Endothelial cell of umbilical vein (primary cell): ENCODE measurements around the gene TOMM7. TPM values are rescaled to one million over a fixed set of nuclear protein-coding genes. Genes with fewer than 3 reads are reported as not detected.
"Not testable (repeated sequence)": the region's sequence is repeated elsewhere in the genome, so short reads cannot be mapped to it uniquely, and the experiment has no call there.

Source experiments
- BruUV-seq: library from RNA; stranded (reverse); fragments of 400-500 nt; replicated peaks from 2 replicates; lab custom pipeline; 2021; lab: Mats Ljungman, UMichigan
- CTCF ChIA-PET: fragments of 300-600, 350-600 bp; sonication (Branson Sonifier 250); formaldehyde crosslinking; loops from one replicate; lab custom pipeline; 2021; ENCODE audit warnings: antibody characterized with exemption, inconsistent platforms; lab: Charles Lee
- POLR2A ChIA-PET: fragments of 300-600, 350-600 bp; sonication (Branson Sonifier 250); formaldehyde crosslinking; loops from one replicate; lab custom pipeline; 2021; ENCODE audit warnings: antibody characterized with exemption, inconsistent platforms; lab: Charles Lee
- DNase-seq: peaks from one replicate; pipeline ENCODE4 v3.0.0-alpha.2; 2011; ENCODE audit warnings: low read depth, low spot score
- FAIRE-seq: peaks from 2 replicates; lab custom pipeline; 2011; peaks lifted over from hg19 to GRCh38; lab: Jason Lieb, UNC
- H2AFZ ChIP-seq: 2 replicates; pipeline ENCODE4 v1.6.0; 2012; ENCODE audit warnings: low read depth, low read length, control low read depth, inconsistent platforms
- H3K27ac ChIP-seq: 2 replicates; pipeline ENCODE4 v1.5.1; 2011; ENCODE audit warnings: low read depth, mild to moderate bottlenecking, control low read depth, low read length, moderate library complexity; ENCODE audit not compliant: insufficient read depth
- H3K27me3 ChIP-seq, 2 experiments: 2 replicates each; pipeline versions ENCODE4 v1.6.0 to v1.6.1; 2011; ENCODE audit warnings: low read length in 2 of 2, mixed read lengths in 1 of 2; ENCODE audit not compliant: control insufficient read depth in 2 of 2, insufficient read depth in 2 of 2
- H3K36me3 ChIP-seq, 2 experiments: 2 replicates in 1 of 2; 3 replicates in 1 of 2; pipeline ENCODE4 v1.5.1; 2011; ENCODE audit warnings: low read length in 2 of 2, mild to moderate bottlenecking in 1 of 2, moderate library complexity in 1 of 2; ENCODE audit not compliant: control insufficient read depth in 2 of 2, insufficient read depth in 2 of 2; ENCODE audit errors: extremely low read depth in 1 of 2
- H3K4me1 ChIP-seq: 3 replicates; pipeline ENCODE4 v1.5.1; 2011; ENCODE audit warnings: mild to moderate bottlenecking, low read length; ENCODE audit not compliant: control insufficient read depth, insufficient read depth; ENCODE audit errors: extremely low read depth
- H3K4me2 ChIP-seq: 2 replicates; pipeline ENCODE4 v1.6.1; 2011; ENCODE audit warnings: low read length, control low read depth, mixed read lengths; ENCODE audit not compliant: insufficient read depth
- H3K4me3 ChIP-seq, 3 experiments: fragments of 200-600 bp in 1 of 3; sonication (generic), shearing (Covaris generic) in 1 of 3; replicated peaks in 1 of 3; 2 replicates each; pipeline ENCODE4 v1.5.1; 2011 to 2016; ENCODE audit warnings: control low read depth in 3 of 3, low read length in 3 of 3, mild to moderate bottlenecking in 2 of 3, inconsistent platforms in 1 of 3, low read depth in 1 of 3, moderate library complexity in 1 of 3; ENCODE audit not compliant: insufficient read depth in 1 of 3
- H3K79me2 ChIP-seq: 2 replicates; pipeline ENCODE4 v1.6.0; 2012; ENCODE audit warnings: low read length, inconsistent platforms; ENCODE audit not compliant: control insufficient read depth, insufficient read depth
- H3K9ac ChIP-seq: replicated peaks from 2 replicates; pipeline ENCODE3; 2011; ENCODE audit warnings: low read length, control low read depth; ENCODE audit not compliant: insufficient read depth; ENCODE audit errors: extremely low read depth
- H3K9me1 ChIP-seq: replicated peaks from 3 replicates; pipeline ENCODE4 v1.6.0; 2011; ENCODE audit warnings: mild to moderate bottlenecking, low read length; ENCODE audit not compliant: control insufficient read depth, insufficient read depth; ENCODE audit errors: extremely low read depth
- H3K9me3 ChIP-seq: replicated peaks from 2 replicates; pipeline ENCODE4 v1.5.1; 2012; ENCODE audit warnings: low read length, inconsistent platforms; ENCODE audit not compliant: control insufficient read depth, insufficient read depth
- H4K20me1 ChIP-seq: replicated peaks from 2 replicates; pipeline ENCODE3; 2011; ENCODE audit warnings: mild to moderate bottlenecking, low read length; ENCODE audit not compliant: control insufficient read depth, insufficient read depth; ENCODE audit errors: extremely low read depth
- EZH2 ChIP-seq: IDR thresholded peaks from 2 replicates; pipeline ENCODE4 v1.6.1; 2012; ENCODE audit warnings: borderline replicate concordance, low read depth, mild to moderate bottlenecking, moderate library complexity, low read length, inconsistent platforms; ENCODE audit not compliant: severe bottlenecking
- FOS ChIP-seq: IDR thresholded peaks from 2 replicates; pipeline ENCODE4 v1.6.1; 2011; ENCODE audit warnings: mild to moderate bottlenecking, low read length, moderate library complexity, borderline replicate concordance; ENCODE audit not compliant: insufficient read depth
- GATA2 ChIP-seq: IDR thresholded peaks from 2 replicates; pipeline ENCODE4 v1.7.0; 2011; ENCODE audit warnings: low read depth, mild to moderate bottlenecking, moderate library complexity, mixed read lengths, low read length; ENCODE audit not compliant: insufficient read length, insufficient read depth
- JUN ChIP-seq: IDR thresholded peaks from 2 replicates; pipeline ENCODE4 v1.6.1; 2011; ENCODE audit warnings: borderline replicate concordance, low read depth; ENCODE audit not compliant: insufficient read length, insufficient read depth
- MYC ChIP-seq: IDR thresholded peaks from one replicate; pipeline ENCODE4 v1.6.1; 2011; ENCODE audit warnings: mild to moderate bottlenecking, low read depth, low read length
- POLR2A ChIP-seq: IDR thresholded peaks from 2 replicates; pipeline ENCODE4 v1.6.1; 2012; ENCODE audit warnings: low read depth, mild to moderate bottlenecking, control low read depth, low read length
- POLR2AphosphoS5 ChIP-seq: IDR thresholded peaks from 2 replicates; pipeline ENCODE4 v1.6.1; 2012; ENCODE audit warnings: low read depth, mild to moderate bottlenecking, control low read depth, low read length, moderate library complexity; ENCODE audit not compliant: insufficient read depth
- dilution Hi-C: fragments of 300-500 bp; cut with MboI; formaldehyde crosslinking; loops from one replicate; pipeline ENCODE4 v1.15.0; 2019; ENCODE audit warnings: low sequenced_read_pairs; ENCODE audit not compliant: extremely low pct_ligation_motif_present
- intact Hi-C: fragments of 100-400 bp; cut with micrococcal nuclease; formaldehyde crosslinking; loops from one replicate; pipeline ENCODE4 v1.10.0; 2022
- polyA plus RNA-seq, 4 experiments: library from polyadenylated mRNA; depleted of rRNA in 3 of 4; stranded (reverse) in 3 of 4; unstranded in 1 of 4; fragments of >200 nt; gene quantifications; 2 replicates each; pipeline versions ENCODE4 v1.2.1 to v1.2.3, GENCODE V29; 2011 to 2012; ENCODE audit warnings: missing spikeins in 1 of 4
- total RNA-seq: library from RNA; stranded (reverse); gene quantifications from 2 replicates; pipeline ENCODE4 v1.2.3, GENCODE V29; 2021
- TF ChIP-seq, protein P1 (sequence below), 2 donors: IDR thresholded peaks; 1 replicate in 1 of 2; 2 replicates in 1 of 2; pipeline ENCODE4 v1.5.1; 2011; ENCODE audit warnings: low read length in 2 of 2, mild to moderate bottlenecking in 2 of 2, moderate library complexity in 2 of 2, control low read depth in 1 of 2, inconsistent platforms in 1 of 2, low read depth in 1 of 2; ENCODE audit not compliant: insufficient read depth in 1 of 2; ENCODE audit errors: extremely low read depth in 1 of 2
- TF ChIP-seq, protein P2 (sequence below): IDR thresholded peaks from 2 replicates; pipeline ENCODE4 v1.6.1; 2011; ENCODE audit not compliant: insufficient read depth, insufficient read length

TOMM7 gene
- total and polyA plus RNA-seq, 2 donors (not counting 3 experiments of a cell fraction or from before 2014, with no cell fraction given) = 185 to 528 TPM

DNA sequence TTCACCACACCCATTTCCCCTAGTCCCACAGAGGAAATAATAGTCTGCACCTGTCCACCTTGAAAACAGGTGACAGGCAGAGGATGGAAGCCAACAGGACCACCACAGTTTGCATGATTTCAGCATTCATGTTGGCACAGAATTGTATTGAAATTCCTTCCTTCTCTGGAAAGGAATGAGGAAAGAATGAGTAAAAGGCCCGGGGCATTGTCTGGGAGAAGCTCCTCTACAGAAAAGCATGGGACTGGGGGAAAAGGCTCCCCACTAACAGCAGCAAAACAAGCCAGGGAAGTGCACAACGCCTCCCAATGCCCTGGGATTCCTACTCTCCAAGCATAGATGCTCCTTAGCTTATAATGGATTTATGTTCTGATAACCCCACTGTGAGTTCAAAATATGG, 28.5 kb upstream of the TOMM7 start:
- intact Hi-C loops = loop anchor here (10.0 kb wide), 1 partner anchor 196 kb away; no protein-coding TSS in a partner anchor
- no TSS peak for BruUV-seq
- POLR2A ChIA-PET = interaction anchor here (0.7 kb wide), 1 partner anchor 682 kb away, joined by 5 read pairs; no protein-coding TSS in a partner anchor

DNA sequence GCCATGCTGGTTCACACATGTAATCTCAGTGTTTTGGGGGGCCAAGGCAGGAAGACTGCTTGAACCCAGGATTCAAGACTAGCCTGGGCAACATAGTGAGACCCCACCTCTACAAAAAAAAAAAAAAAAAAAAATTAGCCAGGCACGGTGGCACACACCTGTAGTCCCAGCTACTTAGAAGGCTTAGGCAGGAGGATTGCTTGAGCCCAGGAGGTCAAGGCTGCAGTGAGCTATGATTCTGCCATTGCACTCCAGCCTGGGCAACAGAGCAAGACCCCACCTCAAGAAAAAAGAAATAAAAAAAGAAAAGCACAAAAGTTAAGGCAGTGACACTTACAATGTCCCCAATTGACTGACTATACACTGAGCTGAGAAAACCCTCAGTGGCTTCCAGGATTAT, 27.7 kb upstream of the TOMM7 start:
- H3K27me3 ChIP-seq, DNase-seq, BruUV-seq, H4K20me1 ChIP-seq, H3K27ac ChIP-seq, FAIRE-seq, H3K36me3 ChIP-seq, H3K9ac ChIP-seq, dilution Hi-C loops, H3K4me2 ChIP-seq, H3K79me2 ChIP-seq, H3K4me1 ChIP-seq, H3K9me3 ChIP-seq, H3K4me3 ChIP-seq, H3K9me1 ChIP-seq, H2AFZ ChIP-seq: not testable (repeated sequence)
- ChIA-PET CTCF (interaction anchor here (1.2 to 2.7 kb wide), 3 partner anchors 10 to 204 kb away, joined by 3 to 8 read pairs (median 4); no protein-coding TSS in a partner anchor), POLR2A (interaction anchor here (0.7 kb wide), 1 partner anchor 683 kb away, joined by 5 read pairs; no protein-coding TSS in a partner anchor)
- intact Hi-C loops = loop anchor here (10.0 kb wide), 1 partner anchor 196 kb away; no protein-coding TSS in a partner anchor

More for the DNA sequence above, 28.5 kb upstream of the TOMM7 start:
- FAIRE-seq = no peak
- Histone ChIP-seq H2AFZ (no peak overlapping the region), H3K9me1 (no peaks in the 10 kb centered on the region), H4K20me1 (no peaks in the 10 kb centered on the region), H3K4me1 (peaks cover 11% of the 10 kb centered on the region), H3K9me3 (no peaks in the 10 kb centered on the region), H3K79me2 (peaks cover 15% of the 10 kb centered on the region), H3K27ac (no peak overlapping the region), H3K36me3 (no peaks in the 10 kb centered on the region), H3K9ac (no peak overlapping the region), H3K4me2 (no peak overlapping the region), H3K27me3 (peaks cover 0 to 4% of the 10 kb centered on the region in 2 experiments), H3K4me3 (no peak overlapping the region)
- DNase-seq = no peak
- TF ChIP-seq MYC (no peak), FOS (no peak), JUN (no peak), POLR2A (no peak), GATA2 (no peak), EZH2 (no peak), POLR2AphosphoS5 (no peak)
- TF ChIP-seq, protein P1, sequence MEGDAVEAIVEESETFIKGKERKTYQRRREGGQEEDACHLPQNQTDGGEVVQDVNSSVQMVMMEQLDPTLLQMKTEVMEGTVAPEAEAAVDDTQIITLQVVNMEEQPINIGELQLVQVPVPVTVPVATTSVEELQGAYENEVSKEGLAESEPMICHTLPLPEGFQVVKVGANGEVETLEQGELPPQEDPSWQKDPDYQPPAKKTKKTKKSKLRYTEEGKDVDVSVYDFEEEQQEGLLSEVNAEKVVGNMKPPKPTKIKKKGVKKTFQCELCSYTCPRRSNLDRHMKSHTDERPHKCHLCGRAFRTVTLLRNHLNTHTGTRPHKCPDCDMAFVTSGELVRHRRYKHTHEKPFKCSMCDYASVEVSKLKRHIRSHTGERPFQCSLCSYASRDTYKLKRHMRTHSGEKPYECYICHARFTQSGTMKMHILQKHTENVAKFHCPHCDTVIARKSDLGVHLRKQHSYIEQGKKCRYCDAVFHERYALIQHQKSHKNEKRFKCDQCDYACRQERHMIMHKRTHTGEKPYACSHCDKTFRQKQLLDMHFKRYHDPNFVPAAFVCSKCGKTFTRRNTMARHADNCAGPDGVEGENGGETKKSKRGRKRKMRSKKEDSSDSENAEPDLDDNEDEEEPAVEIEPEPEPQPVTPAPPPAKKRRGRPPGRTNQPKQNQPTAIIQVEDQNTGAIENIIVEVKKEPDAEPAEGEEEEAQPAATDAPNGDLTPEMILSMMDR (IDR thresholded peaks at IDR 0.05; ENCODE audit: extremely low read depth in 1 of 2, insufficient read depth in 1 of 2, low read depth in 1 of 2, low read length in 2 of 2) = no peak
- TF ChIP-seq, protein P2, sequence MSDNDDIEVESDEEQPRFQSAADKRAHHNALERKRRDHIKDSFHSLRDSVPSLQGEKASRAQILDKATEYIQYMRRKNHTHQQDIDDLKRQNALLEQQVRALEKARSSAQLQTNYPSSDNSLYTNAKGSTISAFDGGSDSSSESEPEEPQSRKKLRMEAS = no peak
- CTCF ChIA-PET = interaction anchor here (0.7 to 2.7 kb wide), 5 partner anchors 9 to 291 kb away, joined by 3 to 8 read pairs (median 4); no protein-coding TSS in a partner anchor
- dilution Hi-C loops = no loop called here
